ENCODE data around the gene ALG6. TPM values are rescaled to one million over a fixed set of nuclear protein-coding genes. Genes with fewer than 3 reads are reported as not detected.
"Not testable (repeated sequence)": the region's sequence is repeated elsewhere in the genome, so short reads cannot be mapped to it uniquely, and the experiment has no call there.

Gene ALG6
- total RNA-seq, 6 experiments from 2014 or later = 5.5 to 7.7 (median 6.1) TPM

DNA sequence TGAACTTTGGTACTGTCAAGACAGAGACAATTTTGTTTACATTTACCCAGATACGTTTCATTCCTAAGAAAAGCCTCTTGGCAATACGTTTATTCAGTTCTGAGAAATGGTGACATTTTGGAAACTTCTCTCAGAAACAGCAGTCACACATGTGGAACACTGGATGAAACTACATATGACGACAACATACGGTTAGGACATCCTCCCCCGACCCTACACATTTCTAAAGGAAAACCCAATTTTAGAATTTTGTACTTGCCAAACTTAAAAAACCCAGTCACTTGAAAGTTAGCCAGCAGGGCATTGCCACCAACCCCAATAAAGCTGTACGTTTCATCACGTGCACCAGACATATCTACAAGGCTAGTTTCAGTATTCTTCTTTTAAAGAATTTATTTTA lies 98.8 kb downstream of the ALG6 start:
- no peaks in the 10 kb centered on the region for H3K27me3 ChIP-seq
- H3K27ac ChIP-seq = no peak overlapping the region
- intact Hi-C loops (cut with DNase I) = no loop called here
- H3K4me1 ChIP-seq = no peaks in the 10 kb centered on the region
- H3K9me3 ChIP-seq = no peaks in the 10 kb centered on the region
- no peaks in the 10 kb centered on the region for H3K36me3 ChIP-seq
- H3K4me3 ChIP-seq = no peak overlapping the region
- TF ChIP-seq POLR2A (IDR thresholded peaks at IDR 0.05) = no peak
- TF ChIP-seq, protein P1, sequence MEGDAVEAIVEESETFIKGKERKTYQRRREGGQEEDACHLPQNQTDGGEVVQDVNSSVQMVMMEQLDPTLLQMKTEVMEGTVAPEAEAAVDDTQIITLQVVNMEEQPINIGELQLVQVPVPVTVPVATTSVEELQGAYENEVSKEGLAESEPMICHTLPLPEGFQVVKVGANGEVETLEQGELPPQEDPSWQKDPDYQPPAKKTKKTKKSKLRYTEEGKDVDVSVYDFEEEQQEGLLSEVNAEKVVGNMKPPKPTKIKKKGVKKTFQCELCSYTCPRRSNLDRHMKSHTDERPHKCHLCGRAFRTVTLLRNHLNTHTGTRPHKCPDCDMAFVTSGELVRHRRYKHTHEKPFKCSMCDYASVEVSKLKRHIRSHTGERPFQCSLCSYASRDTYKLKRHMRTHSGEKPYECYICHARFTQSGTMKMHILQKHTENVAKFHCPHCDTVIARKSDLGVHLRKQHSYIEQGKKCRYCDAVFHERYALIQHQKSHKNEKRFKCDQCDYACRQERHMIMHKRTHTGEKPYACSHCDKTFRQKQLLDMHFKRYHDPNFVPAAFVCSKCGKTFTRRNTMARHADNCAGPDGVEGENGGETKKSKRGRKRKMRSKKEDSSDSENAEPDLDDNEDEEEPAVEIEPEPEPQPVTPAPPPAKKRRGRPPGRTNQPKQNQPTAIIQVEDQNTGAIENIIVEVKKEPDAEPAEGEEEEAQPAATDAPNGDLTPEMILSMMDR (IDR thresholded peaks at IDR 0.05) = no peak
- WGBS (ENCODE audit: insufficient coverage, low coverage, low lambda C conversion rate, missing lambda C conversion rate) = 73% methylated on average over 7 of the region's 7 CpGs
- no peak for DNase-seq
- no peak for ATAC-seq

DNA sequence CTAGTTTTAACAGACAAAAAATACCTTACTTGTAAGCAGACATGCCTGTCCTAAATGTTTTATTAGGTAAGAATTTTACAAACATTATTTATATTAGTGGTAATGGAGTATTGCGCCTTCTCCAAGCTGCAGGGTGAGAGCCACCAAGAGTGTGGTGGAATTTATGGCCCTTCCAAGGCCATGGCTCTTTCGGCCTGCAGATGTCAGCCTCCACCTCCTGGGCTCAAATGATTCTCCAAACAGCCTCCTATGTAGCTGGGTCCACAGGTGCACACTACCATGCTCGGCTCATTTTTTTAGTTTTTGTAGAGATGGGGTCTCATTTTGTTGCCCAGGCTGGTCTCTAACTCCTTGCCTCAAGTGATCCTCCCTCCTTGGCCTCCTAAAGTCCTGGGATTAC lies 99.3 kb downstream of the ALG6 start:
- H3K27ac ChIP-seq = no peak overlapping the region
- no peak overlapping the region for H3K4me3 ChIP-seq
- no peaks in the 10 kb centered on the region for H3K9me3 ChIP-seq
- TF ChIP-seq, protein P1 (IDR thresholded peaks at IDR 0.05) = no peak
- TF ChIP-seq POLR2A (IDR thresholded peaks at IDR 0.05) = no peak
- no peaks in the 10 kb centered on the region for H3K36me3 ChIP-seq
- WGBS (ENCODE audit: insufficient coverage, low coverage, low lambda C conversion rate, missing lambda C conversion rate) = 93% methylated on average over 3 of the region's 3 CpGs
- intact Hi-C loops (cut with DNase I) = no loop called here
- H3K27me3 ChIP-seq = no peaks in the 10 kb centered on the region
- no peaks in the 10 kb centered on the region for H3K4me1 ChIP-seq
- DNase-seq (no peak), ATAC-seq (no peak)

DNA sequence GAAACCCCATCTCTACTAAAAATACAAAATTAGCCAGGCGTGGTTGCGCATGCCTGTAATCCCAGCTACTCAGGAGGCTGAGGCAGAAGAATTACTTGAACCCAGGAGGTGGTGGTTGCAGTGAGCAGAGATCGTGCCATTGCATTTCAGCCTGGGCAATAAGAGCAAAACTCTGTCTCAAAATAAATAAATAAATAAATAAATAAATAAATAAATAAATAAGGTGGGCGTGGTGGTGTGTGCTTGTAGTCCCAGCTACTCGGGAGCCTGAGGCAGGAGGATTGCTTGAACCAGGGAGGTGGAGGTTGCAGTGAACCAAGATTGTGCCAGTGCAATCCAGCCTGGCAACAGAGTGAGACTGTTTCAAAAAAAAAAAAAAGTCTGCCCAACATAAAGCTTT lies 101.3 kb downstream of the ALG6 start:
- ATAC-seq; H3K27me3 ChIP-seq; intact Hi-C loops (cut with DNase I); H3K4me1 ChIP-seq; H3K4me3 ChIP-seq; H3K36me3 ChIP-seq; DNase-seq; H3K27ac ChIP-seq; H3K9me3 ChIP-seq: not testable (repeated sequence)
- WGBS (ENCODE audit: insufficient coverage, low coverage, low lambda C conversion rate, missing lambda C conversion rate) = 96% methylated on average over 2 of the region's 5 CpGs

DNA sequence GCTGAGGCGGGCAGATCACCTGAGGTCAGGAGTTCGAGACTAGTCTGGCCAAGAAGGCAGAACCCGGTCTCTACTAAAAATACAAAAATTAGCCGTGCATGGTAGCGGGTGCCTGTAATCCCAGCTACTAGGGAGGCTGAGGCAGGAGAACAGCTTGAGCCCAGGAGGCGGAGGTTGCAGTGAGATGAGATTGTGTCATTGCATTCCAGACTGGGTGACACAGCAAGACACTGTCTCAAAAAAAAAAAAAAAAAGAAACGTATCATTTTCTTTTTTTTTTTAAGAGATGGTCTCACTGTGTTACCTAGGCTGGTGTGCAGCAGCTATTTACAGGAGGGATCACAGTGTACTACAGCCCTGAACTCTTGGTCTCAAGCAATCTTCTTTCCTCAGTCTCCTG lies 108.3 kb downstream of the ALG6 start:
- Histone ChIP-seq H3K4me3 (no peak overlapping the region), H3K9me3 (no peaks in the 10 kb centered on the region), H3K4me1 (no peaks in the 10 kb centered on the region), H3K27ac (no peak overlapping the region), H3K36me3 (no peaks in the 10 kb centered on the region), H3K27me3 (no peaks in the 10 kb centered on the region)
- TF ChIP-seq, protein P1 (IDR thresholded peaks at IDR 0.05) = no peak
- TF ChIP-seq POLR2A (IDR thresholded peaks at IDR 0.05) = no peak
- ATAC-seq = no peak
- no peak for DNase-seq
- intact Hi-C loops (cut with DNase I) = no loop called here
- 93% methylated on average over 6 of the region's 7 CpGs for whole genome bisulfite sequencing (ENCODE audit: insufficient coverage, low coverage, low lambda C conversion rate, missing lambda C conversion rate)

DNA sequence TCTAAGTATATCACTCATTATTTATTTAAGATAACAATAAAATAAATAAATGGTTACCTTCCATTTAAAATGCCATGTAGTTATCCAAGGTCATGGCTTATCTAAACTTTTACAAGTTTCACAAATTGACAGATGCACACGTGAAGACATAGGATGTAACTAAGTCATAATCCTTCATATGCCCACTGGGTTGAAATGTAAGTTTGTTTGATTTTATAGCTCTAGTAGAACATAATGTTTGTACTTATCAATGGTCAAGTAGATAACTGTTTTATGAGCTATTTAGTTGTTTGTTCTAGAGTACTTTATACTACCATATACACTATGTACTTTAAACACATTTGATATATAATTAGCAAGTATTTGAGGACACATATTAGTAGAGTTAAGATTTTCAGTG lies 112.6 kb downstream of the ALG6 start:
- intact Hi-C loops (cut with DNase I) = no loop called here
- Histone ChIP-seq H3K36me3 (no peaks in the 10 kb centered on the region), H3K27me3 (no peaks in the 10 kb centered on the region), H3K27ac (no peak overlapping the region), H3K4me1 (no peaks in the 10 kb centered on the region), H3K4me3 (no peak overlapping the region), H3K9me3 (no peaks in the 10 kb centered on the region)
- WGBS (ENCODE audit: insufficient coverage, low coverage, low lambda C conversion rate, missing lambda C conversion rate) = 92% methylated on average over 1 of the region's 1 CpG
- ATAC-seq = no peak
- DNase-seq = no peak
- no peak for TF ChIP-seq POLR2A (IDR thresholded peaks at IDR 0.05)
- TF ChIP-seq, protein P1 (IDR thresholded peaks at IDR 0.05) = no peak
